Measurements from ENCODE around the gene CASTOR1. TPM values are rescaled to one million over a fixed set of nuclear protein-coding genes. Genes with fewer than 3 reads are reported as not detected.

The CASTOR1 gene
- total RNA-seq, 6 experiments from 2014 or later: 0.86 to 8.6 (median 4.0) TPM

DNA sequence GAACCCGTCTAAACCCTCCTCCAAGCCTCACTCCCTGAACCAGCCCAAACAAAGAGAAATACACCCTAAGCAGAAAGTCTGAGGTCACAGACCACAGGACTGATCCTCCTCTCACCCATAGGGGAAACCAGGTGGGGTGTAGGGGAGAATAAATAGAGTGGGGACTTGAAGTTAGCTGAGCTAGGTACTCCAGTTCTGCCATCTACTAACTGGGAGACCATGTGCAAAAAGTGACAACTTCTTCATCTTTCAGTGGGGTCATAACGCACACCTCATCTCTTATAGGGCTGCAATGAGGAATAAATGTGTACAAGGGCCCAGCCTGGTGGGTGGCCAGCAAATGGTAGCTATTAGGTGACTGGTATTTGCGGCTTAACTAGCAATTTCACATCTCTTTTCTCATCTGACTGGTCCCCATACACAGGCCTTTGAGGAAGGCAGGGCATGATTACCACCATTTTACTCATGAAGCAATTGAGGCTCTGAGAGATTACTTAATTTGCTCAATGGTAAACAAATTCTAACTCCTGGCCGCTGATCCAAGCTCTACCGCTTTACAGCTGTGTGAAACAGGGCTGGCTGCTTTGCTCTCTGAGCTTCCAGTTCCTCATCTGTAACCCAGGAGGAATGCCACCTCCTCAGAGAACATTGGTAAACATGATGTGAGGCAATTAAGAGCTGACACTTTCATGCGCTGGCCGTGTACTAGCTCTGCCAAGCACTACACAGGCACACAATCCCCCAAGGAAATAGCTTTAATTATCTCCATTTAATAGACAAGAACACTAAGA, 20.8 kb upstream of the CASTOR1 start:
- DNase-seq (no peak), ATAC-seq (peak; percentile 39 to 60 (median 56))
- H3K9me3 ChIP-seq: no peaks in the 10 kb centered on the region
- TF ChIP-seq POLR2A (IDR thresholded peaks at IDR 0.05) (no peak), CTCF (IDR thresholded peaks at IDR 0.05) (no peak)
- H3K4me1 ChIP-seq: peaks cover 2 to 74% (median 19%) of the 10 kb centered on the region in 4 donors
- no peak overlapping the region for H3K4me3 ChIP-seq
- peak overlapping the region; percentile 29 to 82 (median 47) for H3K27ac ChIP-seq
- intact Hi-C loops (cut with DNase I): no loop called here
- WGBS (ENCODE audit: insufficient coverage, low coverage, low lambda C conversion rate, missing lambda C conversion rate): 24% methylated on average over 6 of the region's 7 CpGs
- no peaks in the 10 kb centered on the region for H3K36me3 ChIP-seq
- no peaks in the 10 kb centered on the region for H3K27me3 ChIP-seq

DNA sequence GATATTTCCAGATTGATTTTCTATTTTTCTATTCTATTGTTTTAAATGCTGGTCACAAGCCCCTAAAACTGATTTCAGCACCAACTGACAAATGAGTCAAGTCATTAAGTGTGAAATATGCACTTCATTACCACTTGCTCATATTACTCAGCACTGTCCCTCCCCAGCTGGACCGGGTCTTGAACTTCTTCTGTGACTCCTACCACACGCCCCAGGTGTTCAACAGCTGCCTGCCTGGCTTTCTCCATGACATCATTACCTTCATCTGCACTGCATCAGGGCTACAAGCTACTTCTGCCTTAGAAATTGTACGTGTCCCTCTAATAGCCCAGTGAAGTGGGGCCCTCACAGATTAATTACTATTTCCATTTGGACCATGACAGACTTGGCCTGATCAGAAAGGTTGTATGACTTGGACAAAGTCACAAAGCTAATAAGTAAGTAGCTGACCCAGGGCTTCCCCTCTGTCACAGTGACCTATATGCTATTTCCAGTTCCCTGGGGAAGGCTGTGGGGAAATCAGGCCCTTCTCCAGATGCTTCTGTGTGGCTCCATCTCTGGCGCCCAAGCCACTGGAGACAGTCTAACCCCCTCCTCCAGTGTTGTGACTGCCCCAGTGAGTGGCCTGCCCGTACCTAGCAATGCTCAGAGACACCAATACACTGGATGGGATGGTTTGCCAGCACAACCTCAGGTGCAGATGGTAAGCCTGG, 19.4 kb upstream of the CASTOR1 start:
- no peak overlapping the region for H3K27ac ChIP-seq
- intact Hi-C loops (cut with DNase I): no loop called here
- H3K36me3 ChIP-seq: peaks cover 0 to 2% (median 0%) of the 10 kb centered on the region in 4 donors
- WGBS (ENCODE audit: insufficient coverage, low coverage, low lambda C conversion rate, missing lambda C conversion rate): 67% methylated on average over 3 of the region's 5 CpGs
- no peak for TF ChIP-seq POLR2A (IDR thresholded peaks at IDR 0.05)
- no peak for TF ChIP-seq CTCF (IDR thresholded peaks at IDR 0.05)
- ATAC-seq: no peak
- no peaks in the 10 kb centered on the region for H3K27me3 ChIP-seq
- no peaks in the 10 kb centered on the region for H3K9me3 ChIP-seq
- no peak overlapping the region for H3K4me3 ChIP-seq
- DNase-seq: no peak
- H3K4me1 ChIP-seq: peaks cover 2 to 84% (median 19%) of the 10 kb centered on the region in 4 donors

- TF ChIP-seq POLR2A (IDR thresholded peaks at IDR 0.05) (no peak), CTCF (IDR thresholded peaks at IDR 0.05) (no peak)
- Histone ChIP-seq H3K36me3 (peaks cover 0 to 7% (median 0%) of the 10 kb centered on the region in 4 donors), H3K9me3 (no peaks in the 10 kb centered on the region), H3K4me3 (no peak overlapping the region), H3K27me3 (no peaks in the 10 kb centered on the region), H3K27ac (no peak overlapping the region), H3K4me1 (peaks cover 2 to 83% (median 19%) of the 10 kb centered on the region in 4 donors)
- 82% methylated on average over 2 of the region's 2 CpGs for WGBS (ENCODE audit: insufficient coverage, low coverage, low lambda C conversion rate, missing lambda C conversion rate)
- intact Hi-C loops (cut with DNase I): no loop called here
- no peak for DNase-seq
- ATAC-seq: no peak
Measured at GRCh38 chr22:30308093-30308492, 18.8 kb upstream of the CASTOR1 start.

DNA sequence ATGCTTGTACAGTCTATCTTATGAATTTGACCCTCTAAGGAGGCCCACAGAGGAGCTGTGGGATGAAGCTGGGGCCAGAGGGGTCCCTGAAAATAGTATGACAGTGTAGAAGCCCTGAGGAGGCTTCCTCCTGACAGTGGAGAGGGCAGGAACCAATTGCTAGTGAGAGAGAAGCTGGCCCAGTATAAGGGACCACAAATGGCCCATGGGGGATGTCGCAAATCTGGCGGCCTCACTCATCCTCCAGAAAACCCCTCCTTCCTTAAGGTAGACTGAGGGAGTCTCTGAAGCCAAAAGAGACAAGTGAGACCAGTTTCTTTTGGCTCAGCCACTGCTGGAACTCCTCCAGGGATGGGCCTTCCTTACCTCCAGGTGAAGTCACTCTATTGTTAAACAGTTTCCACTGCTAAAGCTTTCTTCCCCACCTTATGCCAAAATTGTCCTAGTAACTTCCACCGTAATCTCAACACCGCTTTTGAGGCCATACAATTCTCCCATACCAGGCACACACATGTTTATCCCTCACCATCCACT, 17.8 kb upstream of the CASTOR1 start:
- Histone ChIP-seq H3K27ac (peak overlapping the region in 1 of 3 donors; percentile 44), H3K4me3 (no peak overlapping the region), H3K27me3 (no peaks in the 10 kb centered on the region), H3K9me3 (no peaks in the 10 kb centered on the region), H3K4me1 (peaks cover 2 to 74% (median 17%) of the 10 kb centered on the region in 4 donors), H3K36me3 (peaks cover 0 to 12% (median 0%) of the 10 kb centered on the region in 4 donors)
- DNase-seq: no peak
- no peak for ATAC-seq
- TF ChIP-seq POLR2A (IDR thresholded peaks at IDR 0.05): no peak
- no peak for TF ChIP-seq CTCF (IDR thresholded peaks at IDR 0.05)
- WGBS (ENCODE audit: insufficient coverage, low coverage, low lambda C conversion rate, missing lambda C conversion rate): 90% methylated on average over 2 of the region's 4 CpGs
- intact Hi-C loops (cut with DNase I): no loop called here
